ENCODE measurements around the gene TMEM185B. TPM values are rescaled to one million over a fixed set of nuclear protein-coding genes. Genes with fewer than 3 reads are reported as not detected.
A peak's percentile ranks its signal among the peaks of the same experiment; 100 is the strongest.

Gene TMEM185B
- total RNA-seq, 1 donor from 2014 or later = 19.0 TPM

DNA sequence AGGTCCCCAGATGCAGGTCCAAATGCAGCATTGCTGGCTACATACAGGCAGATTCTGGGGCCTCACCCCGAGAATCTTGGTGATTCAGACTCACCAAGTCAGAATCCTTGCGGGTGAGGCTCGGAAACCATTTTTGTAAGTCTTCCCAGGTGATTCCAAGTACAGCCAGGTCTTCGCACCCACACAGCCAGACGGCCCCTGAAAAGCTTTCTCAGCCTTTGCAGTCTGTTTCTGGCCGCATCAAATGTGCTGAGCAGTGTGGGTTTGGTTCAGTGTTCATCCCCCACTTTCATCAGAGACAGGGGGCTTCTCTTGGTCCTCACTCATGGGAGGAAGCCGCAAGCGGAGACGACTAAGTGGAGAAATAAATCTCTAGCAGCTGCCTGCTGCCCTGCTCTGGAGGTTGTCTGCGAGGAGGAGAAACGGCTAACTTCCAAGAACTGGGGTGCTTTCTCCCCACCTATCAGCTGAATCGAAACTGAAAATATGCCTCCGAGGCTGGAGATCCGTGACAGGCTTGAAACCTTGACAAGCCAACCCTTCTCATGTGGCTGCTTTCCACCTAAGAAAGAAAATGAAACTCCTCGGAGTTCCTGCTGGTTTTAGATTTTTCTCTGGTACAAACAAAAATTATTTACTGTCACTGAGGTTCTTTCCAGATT, 8.9 kb upstream of the TMEM185B start:
- no peak for DNase-seq (ENCODE audit: low read depth in 2 of 2)

DNA sequence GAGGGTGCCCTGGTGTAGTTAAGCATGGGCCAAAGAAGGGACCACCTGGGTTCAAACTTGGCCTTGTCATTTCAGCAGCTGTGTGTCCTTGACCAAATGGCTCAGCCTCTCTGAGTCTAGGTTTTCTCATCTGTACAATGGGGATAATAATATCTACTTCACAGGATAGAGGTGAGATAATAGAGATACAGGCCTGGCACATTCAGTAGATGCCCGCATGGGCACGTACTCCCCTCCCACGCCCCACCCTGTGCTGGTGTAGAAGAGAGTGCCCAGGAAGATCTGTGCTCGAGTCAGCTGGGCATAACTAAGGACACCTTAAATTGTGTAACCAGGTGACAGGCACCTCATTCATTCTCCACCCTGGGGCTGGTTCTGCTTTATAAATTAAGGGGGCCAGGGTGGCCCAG, 8.4 kb upstream of the TMEM185B start:
- no peak for DNase-seq (ENCODE audit: low read depth in 2 of 2)

DNA sequence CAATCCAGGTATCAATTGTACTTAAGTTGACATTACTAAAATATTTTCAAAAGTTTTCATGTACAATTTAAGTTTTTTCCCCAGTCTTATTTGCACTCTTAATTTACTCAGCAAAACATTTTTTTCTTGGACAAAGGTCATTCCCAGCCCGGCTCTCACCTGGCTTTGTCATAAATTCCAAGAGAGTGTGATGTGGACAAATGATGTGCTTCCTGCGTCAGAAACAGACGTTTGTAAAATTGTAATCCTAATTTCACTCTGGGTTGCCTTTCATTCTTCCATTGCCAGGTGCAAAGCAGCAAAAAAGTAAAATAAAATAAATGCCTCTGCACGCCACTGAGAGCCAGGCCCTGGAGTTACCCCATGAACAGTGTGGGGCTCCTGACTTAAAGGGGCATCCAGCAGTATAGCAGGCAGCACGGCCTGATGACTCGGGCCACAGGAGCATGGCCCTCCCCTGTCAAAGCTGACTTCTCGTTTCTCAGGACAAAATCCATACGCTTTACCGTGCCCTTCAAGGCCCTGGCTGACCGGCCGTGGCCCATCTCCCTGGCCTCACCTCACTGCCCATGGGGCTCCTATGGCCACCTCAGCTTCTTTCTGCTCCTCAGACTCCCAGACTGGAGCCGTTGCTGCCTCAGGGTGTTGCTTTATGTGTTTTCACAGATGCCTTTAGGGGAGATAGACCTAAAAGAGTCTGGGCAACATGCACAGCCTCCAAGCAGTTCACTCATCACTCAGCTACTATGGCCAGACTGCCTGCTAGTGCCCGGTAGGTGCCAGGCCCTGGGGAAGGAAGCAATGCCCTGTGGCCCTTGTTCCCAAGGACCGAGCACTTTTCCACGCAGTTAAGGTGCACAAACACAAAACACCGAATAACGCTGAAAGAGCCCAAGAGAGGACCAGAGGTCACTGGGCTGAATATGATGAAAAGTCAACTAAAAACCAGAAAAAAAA, 7.6 kb upstream of the TMEM185B start:
- DNase-seq (ENCODE audit: low read depth in 2 of 2) = no peak

DNA sequence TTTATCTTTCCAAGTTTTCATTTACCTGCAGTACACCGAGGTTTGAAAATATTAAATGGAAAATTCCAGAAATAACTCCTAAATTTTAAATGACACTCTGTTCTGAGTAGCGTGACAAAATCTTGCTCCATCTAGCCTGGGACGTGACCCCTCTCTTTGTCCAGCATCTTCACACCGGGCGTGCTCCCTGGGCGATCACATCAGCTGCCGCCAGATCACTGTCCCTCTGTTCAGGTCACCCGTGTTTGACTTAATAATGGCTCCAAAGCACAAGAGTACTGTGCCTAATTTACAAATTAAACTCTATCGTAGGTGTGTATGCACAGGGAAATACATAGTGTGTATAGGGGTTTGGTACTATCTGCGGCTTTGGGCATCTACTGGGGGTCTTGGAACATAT, 6.1 kb upstream of the TMEM185B start:
- no peak for DNase-seq (ENCODE audit: low read depth in 2 of 2)

DNA sequence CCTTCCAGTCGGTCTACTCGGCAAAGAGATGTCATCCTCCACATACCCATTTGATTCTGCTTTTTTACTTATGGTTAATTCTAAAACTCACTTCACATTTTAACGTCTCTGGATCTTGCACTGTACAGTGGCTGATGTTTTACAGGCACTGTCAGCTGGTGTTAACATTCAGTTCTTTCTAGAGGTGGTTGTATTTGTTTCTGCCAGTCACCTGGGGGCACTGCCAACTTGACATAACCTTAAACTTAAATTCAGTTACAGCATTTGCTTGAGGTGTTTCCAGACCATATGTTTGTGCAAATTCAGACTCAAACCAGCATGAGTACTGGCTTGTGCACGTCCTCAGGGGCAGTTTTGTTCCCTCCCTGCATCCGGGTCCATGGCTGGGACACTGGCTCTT, 5.3 kb upstream of the TMEM185B start:
- peak in 1 of 2 donors; percentile 37 for DNase-seq (ENCODE audit: low read depth in 2 of 2)

DNA sequence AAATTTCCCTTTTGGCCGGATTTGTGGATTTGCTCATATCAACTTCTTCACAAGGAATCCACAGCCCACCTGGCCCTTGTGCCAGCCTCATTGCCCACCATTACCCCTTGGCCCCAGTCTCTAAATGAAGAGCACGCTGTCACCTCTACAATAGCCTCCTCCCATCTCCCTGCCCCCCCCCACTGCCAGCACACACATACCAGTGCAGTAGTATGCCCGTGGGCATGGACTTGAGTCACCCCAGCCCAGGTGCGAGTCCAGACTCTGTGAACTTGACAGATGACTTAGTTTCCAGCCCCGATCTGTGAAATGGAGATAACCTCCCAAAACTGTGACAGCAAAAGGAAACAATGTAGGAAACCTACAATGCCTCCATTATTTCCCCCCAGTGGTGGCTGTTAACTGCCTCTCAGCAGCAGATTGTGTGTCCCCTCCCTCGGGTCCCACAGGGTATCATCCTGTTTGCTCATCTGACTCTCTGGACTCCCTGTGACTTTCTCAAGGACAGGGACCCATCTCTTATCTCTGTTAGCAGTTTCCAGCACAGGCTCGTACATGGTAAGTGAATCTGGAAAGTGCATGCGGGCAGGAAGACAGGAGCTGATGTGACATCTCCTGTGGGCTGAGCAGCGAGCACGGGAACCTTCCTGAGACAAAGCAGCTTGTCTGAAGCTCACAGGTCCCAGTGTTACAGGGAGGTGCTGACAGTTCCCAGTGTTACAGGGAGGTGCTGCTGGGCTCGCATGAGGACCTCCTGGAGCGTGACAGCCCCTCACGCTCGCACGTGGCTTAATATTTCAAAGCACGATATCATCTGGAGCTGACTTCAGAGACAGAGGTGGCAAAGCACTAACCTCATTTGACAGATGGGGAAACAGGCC, 4.2 kb upstream of the TMEM185B start:
- no peak for DNase-seq (ENCODE audit: low read depth in 2 of 2)

DNA sequence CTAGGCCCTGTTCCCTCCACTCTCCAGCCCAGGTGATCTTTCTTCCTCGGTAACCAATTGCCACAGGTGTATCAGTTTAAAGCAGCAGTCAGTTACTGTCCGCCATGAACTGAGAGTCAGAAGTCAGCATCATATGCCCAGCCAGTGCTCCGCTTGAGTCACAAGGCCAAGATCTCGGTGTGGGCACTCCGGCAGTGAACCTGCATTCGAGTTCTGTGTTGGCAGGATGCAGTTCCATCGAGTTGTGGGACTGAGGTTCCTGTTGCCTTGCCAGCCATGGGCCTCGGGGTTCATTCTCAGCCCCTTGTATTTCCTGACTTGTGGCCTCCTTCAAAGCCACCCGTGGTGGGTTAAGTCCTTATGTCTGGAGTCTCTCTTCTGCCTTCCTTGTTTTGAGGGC, 3.1 kb upstream of the TMEM185B start:
- no peak for DNase-seq (ENCODE audit: low read depth in 2 of 2)

DNA sequence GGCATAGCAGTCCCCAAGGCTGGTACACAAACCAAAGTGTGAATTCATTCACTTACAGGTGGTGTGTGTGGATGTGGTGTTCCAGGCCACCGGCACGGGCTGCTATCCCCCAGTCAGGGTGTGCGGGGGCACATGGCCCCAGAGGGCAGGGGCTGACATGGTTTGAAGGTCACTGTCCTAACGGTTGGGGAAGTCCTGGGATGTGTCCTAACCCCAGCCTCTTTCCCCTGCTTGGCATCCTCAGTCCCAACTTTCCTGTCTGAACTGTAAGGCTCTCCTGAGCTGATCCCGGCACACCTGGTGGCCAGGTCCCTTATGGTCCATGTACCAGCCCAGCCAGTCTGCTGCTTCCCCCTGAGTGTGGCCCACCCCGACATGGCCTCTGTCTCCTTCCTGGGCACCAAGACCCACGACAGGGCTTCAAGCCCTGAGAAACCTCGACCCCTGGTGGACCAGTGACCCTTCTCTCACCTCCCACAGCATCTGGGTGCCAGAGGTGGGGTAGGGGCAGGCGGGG, 2.4 kb upstream of the TMEM185B start:
- DNase-seq (ENCODE audit: low read depth in 2 of 2) = no peak

DNA sequence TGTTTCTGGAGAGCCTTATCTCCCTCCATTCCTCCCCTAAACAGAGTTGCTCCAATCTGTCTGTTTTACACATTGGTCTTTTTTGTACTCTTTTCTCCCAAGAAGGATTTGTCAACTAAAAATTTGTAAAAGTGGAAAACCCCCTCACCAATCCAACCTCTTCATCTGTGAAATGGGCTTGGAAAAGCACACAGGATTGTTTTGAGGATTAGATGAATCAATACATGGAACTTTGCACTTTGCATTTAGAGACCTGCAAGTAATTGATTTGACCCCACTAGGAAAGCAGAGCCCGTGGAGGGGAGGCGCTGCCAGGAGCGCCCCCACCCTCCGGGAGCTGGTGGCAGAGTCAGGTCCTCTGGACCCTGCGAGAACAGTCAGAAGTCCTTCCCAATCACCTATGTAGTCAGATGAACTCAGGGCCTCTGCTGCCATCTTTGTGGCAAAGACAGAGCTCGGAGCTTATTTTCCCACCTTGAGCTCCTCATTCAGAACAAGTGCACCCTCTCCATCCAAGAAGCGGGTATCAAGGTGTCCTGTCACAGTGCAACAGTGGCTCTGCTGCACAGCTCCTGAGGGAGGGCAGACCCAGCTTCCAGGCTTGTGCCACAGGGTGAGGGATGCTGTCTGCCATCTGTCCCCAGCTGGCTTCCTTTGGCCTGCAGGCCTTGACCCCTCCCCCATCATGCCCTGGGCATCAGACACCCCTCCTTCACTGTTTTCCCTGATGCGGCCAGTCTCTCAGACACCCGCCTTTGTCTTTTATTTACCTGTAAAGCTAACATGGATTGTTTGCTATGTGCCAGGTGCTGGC, 1.7 kb upstream of the TMEM185B start:
- no peak for DNase-seq (ENCODE audit: low read depth in 2 of 2)

DNA sequence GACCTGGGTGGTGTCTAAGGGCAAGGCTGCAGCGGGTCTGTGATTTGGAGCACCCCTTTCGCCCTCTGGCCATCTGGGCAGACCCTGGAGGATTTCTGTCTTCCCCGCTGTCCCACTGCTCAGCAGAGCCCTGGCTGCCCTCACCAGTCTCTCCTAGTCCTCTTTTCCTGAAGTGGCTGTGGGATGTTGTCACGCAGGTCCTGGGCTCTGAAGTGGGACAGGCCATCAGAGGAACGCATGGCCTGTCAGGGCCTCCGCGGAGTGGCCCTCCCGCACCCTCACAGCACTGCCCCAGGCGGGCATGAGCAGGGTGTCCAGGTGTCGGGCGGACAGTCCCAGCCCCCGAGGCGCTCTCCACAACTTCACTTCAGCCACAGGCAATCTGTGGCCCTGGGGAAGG, 1.1 kb upstream of the TMEM185B start:
- no peak for DNase-seq (ENCODE audit: low read depth in 2 of 2)

DNA sequence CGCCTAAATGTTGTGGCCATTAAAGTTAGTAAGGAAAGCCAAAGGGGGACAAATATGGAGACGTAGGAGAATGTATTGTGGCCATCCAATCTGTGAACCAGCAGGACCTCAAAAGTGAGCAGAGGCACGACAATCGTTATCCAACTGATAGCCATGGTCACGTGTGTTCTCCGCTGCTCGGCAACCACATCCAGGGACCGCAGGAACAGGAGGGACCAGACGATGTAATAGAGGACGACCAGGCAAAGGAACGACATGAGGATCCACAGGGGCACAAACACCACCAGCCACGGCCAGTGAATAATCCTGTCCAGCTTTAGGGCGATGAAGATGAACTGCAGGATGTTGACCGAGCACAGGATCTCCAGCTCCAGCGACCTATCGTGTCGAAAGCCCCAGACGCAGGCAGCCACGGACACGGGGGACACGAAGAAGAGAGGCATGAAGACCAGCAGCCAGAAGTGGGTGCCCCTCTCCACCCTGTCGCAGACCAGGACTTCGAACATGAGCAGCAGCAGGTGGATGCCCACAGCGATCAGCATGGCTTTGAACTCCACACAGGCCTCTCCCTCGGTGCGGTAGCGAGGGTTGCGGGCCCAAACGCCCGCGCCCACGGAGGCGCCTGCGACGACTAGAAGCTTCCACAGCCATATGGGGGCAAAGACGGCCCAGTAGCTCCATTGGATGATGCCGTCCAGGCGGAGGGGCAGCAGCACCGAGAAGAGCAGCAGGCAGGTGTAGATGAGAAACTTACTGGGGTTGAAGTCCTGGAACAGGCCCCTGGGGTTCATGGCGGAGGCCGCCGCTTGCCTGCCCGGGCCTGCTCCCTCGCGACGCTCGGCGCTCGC, 790 bp downstream of the TMEM185B start:
- no peak for DNase-seq (ENCODE audit: low read depth in 2 of 2)

DNA sequence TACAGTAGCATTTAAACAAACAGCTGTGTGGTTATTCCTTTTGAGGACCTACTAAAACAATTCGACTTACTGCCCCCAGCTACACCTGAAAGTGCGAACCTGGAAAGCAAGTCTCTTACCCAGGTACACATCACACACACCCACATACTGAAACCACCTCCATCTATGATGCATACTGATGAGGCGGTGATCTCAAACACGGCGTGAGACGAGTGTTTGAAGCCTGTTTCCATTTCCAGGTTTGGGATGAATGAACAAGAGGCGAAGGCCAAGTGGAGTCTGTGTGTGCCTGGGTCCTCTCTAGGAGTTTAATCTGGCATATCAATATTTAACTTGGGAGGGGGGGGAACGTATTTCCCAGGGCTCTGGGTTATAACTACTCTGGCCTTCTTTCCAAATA, 1.6 kb downstream of the TMEM185B start:
- no peak for DNase-seq (ENCODE audit: low read depth in 2 of 2)

DNA sequence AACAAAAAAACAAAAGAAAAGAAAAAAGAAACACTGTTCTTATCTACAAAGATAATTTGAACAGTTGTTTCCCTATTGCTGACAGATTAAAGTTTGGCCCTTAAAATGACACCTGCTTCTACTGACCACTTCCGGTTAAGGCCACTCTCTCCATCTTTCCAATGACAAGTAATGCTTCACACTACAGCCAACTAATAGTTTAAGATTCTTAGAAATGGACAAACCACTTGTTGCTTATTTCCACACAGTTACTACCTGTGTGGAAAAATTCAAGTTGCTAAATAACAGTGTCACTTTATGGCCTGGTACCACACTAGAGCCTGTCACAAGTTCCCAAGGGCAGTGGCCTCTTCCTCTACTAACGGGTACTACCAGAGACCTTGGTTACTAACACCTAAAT, 2.4 kb downstream of the TMEM185B start:
- no peak for DNase-seq (ENCODE audit: low read depth in 2 of 2)

DNA sequence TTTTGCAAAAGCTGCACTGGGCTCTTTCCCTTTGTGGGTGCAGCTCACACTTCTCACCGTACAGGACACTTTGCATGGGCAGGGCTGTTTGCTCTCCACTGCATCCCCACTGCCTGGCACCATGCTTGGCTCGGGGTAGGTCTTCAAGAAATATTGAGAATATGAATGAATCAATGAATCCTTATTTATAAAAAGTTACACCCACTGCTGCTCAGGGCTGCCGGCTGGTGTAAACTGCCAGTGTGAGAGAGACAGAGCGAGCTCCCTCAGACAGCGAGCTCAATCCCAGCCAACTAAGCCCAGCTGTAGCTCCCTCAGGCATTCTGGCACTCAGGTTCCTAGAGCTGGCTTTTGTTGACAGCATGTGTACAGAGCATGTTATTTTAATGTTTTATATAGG, 3.4 kb downstream of the TMEM185B start:
- DNase-seq (ENCODE audit: low read depth in 2 of 2) = no peak

DNA sequence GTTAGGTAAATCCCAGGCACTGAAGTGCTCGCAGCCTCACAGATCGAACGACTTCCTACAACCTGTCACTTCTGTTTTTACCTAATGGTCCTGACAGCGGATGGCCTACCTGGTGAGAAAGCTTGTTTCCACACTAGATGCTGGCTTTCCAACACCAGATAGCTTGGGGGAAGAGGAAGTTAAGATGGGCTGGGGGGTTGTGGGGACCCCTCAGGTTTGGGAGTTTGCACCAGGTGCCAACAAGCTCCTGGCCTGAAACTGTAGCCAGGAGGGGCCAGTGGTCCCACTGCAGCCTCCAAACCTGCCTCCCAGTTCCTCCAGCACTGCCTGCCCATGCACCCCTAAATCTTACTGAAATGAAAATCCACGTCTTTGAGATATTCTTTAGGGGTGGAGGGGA, 3.9 kb downstream of the TMEM185B start:
- DNase-seq (ENCODE audit: low read depth in 2 of 2) = no peak

DNA sequence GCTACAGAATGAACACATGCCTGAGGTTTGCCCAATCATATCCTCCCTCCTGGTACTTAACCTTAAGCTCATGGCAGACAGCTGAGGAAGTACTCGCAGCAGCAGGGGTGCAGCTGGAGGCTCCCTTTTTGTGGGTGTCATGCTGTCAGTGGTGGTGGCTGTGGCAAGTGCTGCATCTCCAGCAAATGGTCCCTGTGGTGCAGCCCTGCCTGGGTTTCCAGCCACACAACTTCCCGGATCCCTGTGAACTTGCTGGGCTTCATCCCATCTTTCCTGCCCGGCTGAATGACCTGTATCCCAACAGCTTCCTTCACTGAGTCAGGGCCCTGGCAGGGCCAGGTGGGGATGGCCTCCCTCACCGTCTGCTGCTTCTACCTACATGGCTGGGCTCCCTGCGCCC, 5.0 kb downstream of the TMEM185B start:
- no peak for DNase-seq (ENCODE audit: low read depth in 2 of 2)

DNA sequence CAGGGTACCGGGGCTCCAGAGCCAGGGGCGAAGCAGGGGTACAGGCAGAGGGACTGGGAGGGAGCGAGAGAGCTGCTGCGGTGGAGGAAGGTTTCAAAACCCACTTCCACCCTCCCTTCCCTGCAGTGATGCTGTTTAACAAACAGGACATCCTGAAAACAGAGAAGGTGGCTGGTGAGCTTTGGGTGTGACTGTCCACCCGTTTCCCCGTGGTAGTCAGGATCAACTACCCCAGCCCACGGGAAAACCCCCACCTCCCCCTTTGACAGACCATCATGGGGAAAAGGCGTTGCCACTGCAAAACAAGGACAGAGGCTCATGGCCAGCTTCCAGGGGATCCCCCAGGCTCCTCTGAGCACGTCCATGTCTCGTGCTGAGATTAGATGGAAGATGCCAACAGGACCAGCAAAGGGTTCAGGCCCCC, 12.9 kb downstream of the TMEM185B start:
- DNase-seq (ENCODE audit: low read depth in 2 of 2) = peak; percentile 59 to 66

DNA sequence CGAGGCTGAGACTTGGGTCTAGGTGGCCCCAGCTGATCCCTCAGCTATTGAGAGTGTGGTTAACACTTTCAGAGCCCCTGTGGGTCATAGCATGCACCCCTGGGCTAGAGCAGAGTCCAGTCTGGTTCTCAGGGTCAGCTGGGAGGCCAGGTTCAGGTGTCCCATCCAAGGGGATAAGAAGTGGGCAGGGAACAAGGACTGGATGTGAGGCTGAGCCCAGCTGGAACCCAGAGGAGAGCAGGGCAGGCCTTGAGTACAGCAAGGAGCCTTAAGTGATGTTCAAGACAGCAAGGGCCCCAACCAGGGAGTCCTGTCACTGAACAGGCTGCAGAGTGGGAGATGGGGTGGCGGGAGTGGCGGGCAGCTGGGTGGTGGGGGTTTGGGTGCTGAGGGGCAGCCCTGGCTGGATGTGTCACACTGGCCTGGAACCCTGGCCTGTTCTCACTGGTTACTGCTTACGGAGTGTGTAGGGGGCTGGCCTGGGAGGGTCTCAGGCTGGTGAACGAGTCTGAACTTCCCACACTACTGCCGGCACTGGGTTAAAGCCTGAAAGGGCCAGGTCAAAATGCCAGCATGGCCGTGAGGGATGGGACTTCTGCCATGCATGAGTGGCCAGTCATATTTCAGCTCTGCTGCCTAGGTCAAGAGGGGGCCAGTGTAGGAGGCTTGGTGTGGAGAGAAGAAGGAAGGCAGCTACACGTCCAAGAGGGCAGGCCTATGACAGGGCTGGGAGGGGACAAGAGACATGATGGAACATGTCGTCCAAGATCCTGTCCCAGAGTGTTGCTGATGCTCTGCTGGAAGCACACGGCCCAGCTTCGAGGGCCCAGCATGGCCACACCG, 13.6 kb downstream of the TMEM185B start:
- DNase-seq (ENCODE audit: low read depth in 2 of 2) = no peak

All from dermis microvascular lymphatic vessel endothelial cell (primary cell).